Non-pigmented ciliary epithelial cell (primary cell): ENCODE measurements around the gene ELMOD2.

Experiments
- DNase-seq: peaks from one replicate; pipeline ENCODE4 v3.0.0-alpha.2; 2010; ENCODE audit warnings: low read depth

ELMOD2 gene

GRCh38 chr4:140581078-140581477, 57.1 kb downstream of the ELMOD2 start:
- no peak for DNase-seq

- no peak for DNase-seq
Observed at GRCh38 chr4:140584439-140584838, 60.5 kb downstream of the ELMOD2 start.

- no peak for DNase-seq
Observed at GRCh38 chr4:140595065-140595464, 71.1 kb downstream of the ELMOD2 start.

GRCh38 chr4:140600408-140600807, 76.4 kb downstream of the ELMOD2 start:
- no peak for DNase-seq

- DNase-seq: no peak
Observed at GRCh38 chr4:140602714-140603113, 78.7 kb downstream of the ELMOD2 start.

GRCh38 chr4:140603286-140603685, 79.3 kb downstream of the ELMOD2 start:
- DNase-seq: no peak
